ENCODE data around the gene ATIC.

GRCh38 chr2:215316336-215316735 lies 4.5 kb downstream of the ATIC start:
- TF ChIP-seq CTCF (IDR thresholded peaks at IDR 0.05) (no peak), RFX5 (IDR thresholded peaks at IDR 0.05) (no peak), FOSB (CRISPR knock-in tag; IDR thresholded peaks at IDR 0.05) (no peak), CBX8 (IDR thresholded peaks at IDR 0.05) (no peak), RAD21 (conservative IDR thresholded peaks at IDR 0.05 in 1 of 2, IDR thresholded peaks at IDR 0.05 in 1 of 2) (no peak), HEYL (CRISPR knock-in tag; IDR thresholded peaks at IDR 0.05) (no peak)

Measured in A549 (cell line).